IMR-90 (cell line): ENCODE results near the gene RIMS1. TPM values are rescaled to one million over a fixed set of nuclear protein-coding genes. Genes with fewer than 3 reads are reported as not detected.

Experiments
- ATAC-seq: fragments of 200-7000 bp; cut with Tn5 transposase; 2 replicates; pipeline ENCODE4 v1.9.1; 2020; ENCODE audit warnings: low read depth, mild to moderate bottlenecking, moderate library complexity
- BruUV-seq: library from RNA; stranded (reverse); fragments of 400-500 nt; replicated peaks from 2 replicates; lab custom pipeline; 2021; lab: Mats Ljungman, UMichigan
- CTCF ChIA-PET: fragments of 300-600 bp; formaldehyde crosslinking; extraction: SDS; loops from one replicate; lab custom pipeline; 2021; ENCODE audit warnings: antibody characterized with exemption; lab: Yijun Ruan, JAX
- POLR2A ChIA-PET: fragments of 300-600 bp; sonication (Branson Sonifier 250); formaldehyde crosslinking; loops from one replicate; lab custom pipeline; 2022; ENCODE audit warnings: antibody characterized with exemption; ENCODE audit not compliant: unreplicated experiment; lab: Charles Lee
- DNase-seq: peaks from one replicate; pipeline ENCODE4 v3.0.0; 2013
- H2AFZ ChIP-seq: replicated peaks from 2 replicates; pipeline ENCODE3; 2013; ENCODE audit warnings: low read length, mild to moderate bottlenecking; ENCODE audit not compliant: poor library complexity
- H2AK5ac ChIP-seq: 2 replicates; pipeline ENCODE4 v1.6.1; 2013; ENCODE audit warnings: low read depth, low read length, inconsistent platforms
- H2AK9ac ChIP-seq: replicated peaks from 2 replicates; pipeline ENCODE3; 2013; ENCODE audit warnings: mild to moderate bottlenecking, low read depth, low read length, moderate library complexity; ENCODE audit not compliant: poor library complexity
- H2BK120ac ChIP-seq: 2 replicates; pipeline ENCODE4 v1.6.1; 2013; ENCODE audit warnings: low read depth, low read length, inconsistent platforms
- H2BK15ac ChIP-seq: 3 replicates; pipeline ENCODE4 v1.6.1; 2013; ENCODE audit warnings: low read depth, low read length, inconsistent platforms
- H2BK20ac ChIP-seq: 2 replicates; pipeline ENCODE4 v1.6.1; 2013; ENCODE audit warnings: low read depth, mild to moderate bottlenecking, inconsistent platforms, low read length, moderate library complexity
- H2BK5ac ChIP-seq: 2 replicates; pipeline ENCODE4 v1.6.1; 2013; ENCODE audit warnings: mild to moderate bottlenecking, low read depth, low read length, inconsistent platforms; ENCODE audit not compliant: poor library complexity, severe bottlenecking
- H3K14ac ChIP-seq: replicated peaks from 2 replicates; pipeline ENCODE4 v1.6.1; 2013; ENCODE audit warnings: low read depth, low read length, inconsistent platforms
- H3K18ac ChIP-seq: 2 replicates; pipeline ENCODE4 v1.6.1; 2013; ENCODE audit warnings: low read depth, low read length, control low read depth
- H3K23ac ChIP-seq: 2 replicates; pipeline ENCODE4 v1.6.1; 2013; ENCODE audit warnings: low read depth, low read length, inconsistent platforms
- H3K27ac ChIP-seq: 2 replicates; pipeline ENCODE4 v1.5.1; 2013; ENCODE audit warnings: mild to moderate bottlenecking, control low read depth, low read length; ENCODE audit not compliant: insufficient read depth
- H3K27me3 ChIP-seq: 2 replicates; pipeline ENCODE4 v1.6.1; 2013; ENCODE audit warnings: low read length; ENCODE audit not compliant: control insufficient read depth, insufficient read depth
- H3K36me3 ChIP-seq: 2 replicates; pipeline ENCODE4 v1.6.1; 2013; ENCODE audit warnings: low read length, mixed read lengths; ENCODE audit not compliant: control insufficient read depth, insufficient read depth
- H3K4ac ChIP-seq: 2 replicates; pipeline ENCODE4 v1.6.1; 2013; ENCODE audit warnings: low read depth, low read length, inconsistent platforms
- H3K4me1 ChIP-seq: 2 replicates; pipeline ENCODE4 v1.6.1; 2013; ENCODE audit warnings: low read length, mixed read lengths; ENCODE audit not compliant: control insufficient read depth, insufficient read depth
- H3K4me2 ChIP-seq: 2 replicates; pipeline ENCODE4 v1.6.1; 2013; ENCODE audit warnings: low read depth, mild to moderate bottlenecking, control low read depth, low read length, moderate library complexity
- H3K4me3 ChIP-seq: 2 replicates; pipeline ENCODE4 v1.5.1; 2013; ENCODE audit warnings: low read depth, mild to moderate bottlenecking, control low read depth, low read length, moderate library complexity; ENCODE audit not compliant: insufficient read depth
- H3K56ac ChIP-seq: 2 replicates; pipeline ENCODE4 v1.6.1; 2013; ENCODE audit warnings: low read length, inconsistent platforms; ENCODE audit not compliant: insufficient read depth; ENCODE audit errors: extremely low read depth
- H3K79me1 ChIP-seq, 2 experiments: 2 replicates each; pipeline ENCODE4 v1.6.1; 2013; ENCODE audit warnings: low read length in 2 of 2, inconsistent platforms in 1 of 2, low read depth in 1 of 2
- H3K9ac ChIP-seq: 2 replicates; pipeline ENCODE4 v1.6.1; 2013; ENCODE audit warnings: low read depth, low read length, control low read depth
- H3K9me1 ChIP-seq: 2 replicates; pipeline ENCODE4 v1.6.1; 2013; ENCODE audit warnings: low read length, inconsistent platforms; ENCODE audit not compliant: insufficient read depth
- H3K9me3 ChIP-seq: 2 replicates; pipeline ENCODE4 v1.6.1; 2013; ENCODE audit warnings: low read length; ENCODE audit not compliant: control insufficient read depth, insufficient read depth
- H4K20me1 ChIP-seq: 2 replicates; pipeline ENCODE4 v1.6.1; 2013; ENCODE audit warnings: low read length, inconsistent platforms; ENCODE audit not compliant: insufficient read depth
- H4K5ac ChIP-seq: 2 replicates; pipeline ENCODE4 v1.6.1; 2013; ENCODE audit warnings: mild to moderate bottlenecking, low read depth, low read length, control low read depth
- H4K8ac ChIP-seq, 2 experiments: 2 replicates each; pipeline ENCODE4 v1.6.1; 2013; ENCODE audit warnings: low read depth in 2 of 2, low read length in 2 of 2, control low read depth in 1 of 2, inconsistent platforms in 1 of 2
- H4K91ac ChIP-seq: 2 replicates; pipeline ENCODE4 v1.6.1; 2013; ENCODE audit warnings: low read depth, low read length, inconsistent platforms; ENCODE audit not compliant: insufficient read depth
- BHLHE40 ChIP-seq: fragments of 150-350 bp; IDR thresholded peaks from 2 replicates; pipeline ENCODE4 v1.6.1; 2016; ENCODE audit warnings: mild to moderate bottlenecking, low read depth, low read length
- CHD1 ChIP-seq: IDR thresholded peaks from 2 replicates; pipeline ENCODE4 v1.6.1; 2012; ENCODE audit warnings: low read depth, low read length, improper control_type of control experiment
- MAFK ChIP-seq: IDR thresholded peaks from 2 replicates; pipeline ENCODE4 v1.6.1; 2012; ENCODE audit warnings: low read depth, low read length, improper control_type of control experiment
- MAZ ChIP-seq: IDR thresholded peaks from 2 replicates; pipeline ENCODE4 v1.6.1; 2012; ENCODE audit warnings: low read depth, mild to moderate bottlenecking, low read length, improper control_type of control experiment, moderate library complexity, borderline replicate concordance
- MXI1 ChIP-seq: IDR thresholded peaks from 2 replicates; pipeline ENCODE4 v1.6.1; 2012; ENCODE audit warnings: low read depth, mild to moderate bottlenecking, low read length, moderate library complexity, borderline replicate concordance
- NFE2L2 ChIP-seq: fragments of 150-350 bp; IDR thresholded peaks from 2 replicates; pipeline ENCODE4 v1.6.1; 2016; ENCODE audit warnings: low read depth, mild to moderate bottlenecking, low read length
- SMC3 ChIP-seq: fragments of 150-350 bp; IDR thresholded peaks from 2 replicates; pipeline ENCODE4 v1.6.1; 2016; ENCODE audit warnings: low read depth, mild to moderate bottlenecking, antibody characterized with exemption, low read length, moderate library complexity
- WGBS, 2 experiments: methylation state at CpG; one replicate each; pipeline versions ENCODE4 v1.1.5 to v1.1.7; 2013; ENCODE audit warnings: missing lambda C conversion rate in 2 of 2; ENCODE audit not compliant: insufficient read length in 1 of 2; ENCODE audit errors: extremely low coverage in 2 of 2; 5-methylcytosine and 5-hydroxymethylcytosine counted together
- dilution Hi-C: fragments of 300-500 bp; cut with HindIII; formaldehyde crosslinking; loops from one replicate; pipeline ENCODE4 v1.14.3; 2018; ENCODE audit warnings: low sequenced_read_pairs; ENCODE audit not compliant: unreplicated experiment
- in situ Hi-C: fragments of 300-500 bp; cut with MboI; formaldehyde crosslinking; loops from 3 replicates; pipeline ENCODE4 v1.14.3; 2019; ENCODE audit warnings: low sequenced_read_pairs, inconsistent platforms, mixed read lengths
- intact Hi-C: fragments of 100-400 bp; cut with micrococcal nuclease; formaldehyde crosslinking; loops from 2 replicates; pipeline ENCODE4 v1.10.0; 2022
- polyA plus RNA-seq, 3 experiments: library from polyadenylated mRNA; depleted of rRNA; stranded (reverse); fragments of >200 nt; gene quantifications; 2 replicates each; pipeline ENCODE4 v1.2.3, GENCODE V29; 2012; ENCODE audit warnings: low replicate concordance in 1 of 3
- total RNA-seq: library from RNA; depleted of rRNA; stranded (reverse); fragments of >200 nt; gene quantifications from 2 replicates; pipeline ENCODE4 v1.2.3, GENCODE V29; 2012
- TF ChIP-seq, protein P1 (sequence below): fragments of 150-350 bp; IDR thresholded peaks from 2 replicates; pipeline ENCODE4 v1.6.1; 2017; ENCODE audit warnings: mild to moderate bottlenecking, antibody characterized with exemption, low read length, low read depth

The RIMS1 gene
- total and polyA plus RNA-seq, 2 of the 4 experiments (the other 2 are of a cell fraction) = 0.44 to 3.8 TPM

DNA sequence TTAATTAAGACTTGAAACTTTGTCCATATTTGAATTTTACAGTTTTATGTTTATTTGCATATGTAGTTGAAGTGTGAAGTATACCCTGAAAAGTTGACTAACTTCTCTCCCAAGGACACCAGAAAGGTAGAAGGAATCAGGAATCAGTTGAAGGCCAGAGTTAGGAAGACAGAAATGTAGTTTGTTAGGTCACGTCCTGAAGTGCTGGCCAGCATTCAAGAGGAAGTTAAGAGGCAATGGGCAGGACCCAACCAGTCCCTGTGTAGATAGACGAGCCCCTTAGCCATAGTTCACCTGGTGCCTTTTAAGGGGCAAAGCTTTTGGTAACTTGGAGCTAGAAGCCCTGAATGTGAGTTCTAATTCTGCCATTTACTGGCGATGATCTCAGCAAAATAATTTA, 485.1 kb downstream of the RIMS1 start:
- intact Hi-C loops (no loop called here), dilution Hi-C loops (no loop called here), in situ Hi-C loops (no loop called here)
- no peak overlapping the region for H3K4ac ChIP-seq
- H3K18ac ChIP-seq = no peak overlapping the region
- no peak overlapping the region for H3K4me3 ChIP-seq
- no peak overlapping the region for H4K91ac ChIP-seq
- H2BK120ac ChIP-seq = no peak overlapping the region
- H3K9ac ChIP-seq = no peak overlapping the region
- BruUV-seq = no TSS peak
- no peak overlapping the region for H4K8ac ChIP-seq
- no peaks in the 10 kb centered on the region for H3K9me3 ChIP-seq
- H3K4me1 ChIP-seq = peaks cover 3% of the 10 kb centered on the region; the same call in 1 of the 2 replicates
- H4K20me1 ChIP-seq = no peaks in the 10 kb centered on the region
- no peaks in the 10 kb centered on the region for H3K79me1 ChIP-seq
- no peak overlapping the region for H3K56ac ChIP-seq
- POLR2A ChIA-PET = no interaction called here
- no peak overlapping the region for H2BK5ac ChIP-seq
- H2AK9ac ChIP-seq = no peak overlapping the region
- H3K27ac ChIP-seq = no peak overlapping the region
- H3K36me3 ChIP-seq = no peaks in the 10 kb centered on the region
- no peak overlapping the region for H2BK20ac ChIP-seq
- H2AFZ ChIP-seq = no peak overlapping the region
- no peak overlapping the region for H2BK15ac ChIP-seq
- no peak overlapping the region for H3K23ac ChIP-seq
- TF ChIP-seq MAFK (no peak), SMC3 (no peak), BHLHE40 (no peak), CHD1 (no peak), MXI1 (no peak), NFE2L2 (no peak), MAZ (no peak)
- TF ChIP-seq, protein P1, sequence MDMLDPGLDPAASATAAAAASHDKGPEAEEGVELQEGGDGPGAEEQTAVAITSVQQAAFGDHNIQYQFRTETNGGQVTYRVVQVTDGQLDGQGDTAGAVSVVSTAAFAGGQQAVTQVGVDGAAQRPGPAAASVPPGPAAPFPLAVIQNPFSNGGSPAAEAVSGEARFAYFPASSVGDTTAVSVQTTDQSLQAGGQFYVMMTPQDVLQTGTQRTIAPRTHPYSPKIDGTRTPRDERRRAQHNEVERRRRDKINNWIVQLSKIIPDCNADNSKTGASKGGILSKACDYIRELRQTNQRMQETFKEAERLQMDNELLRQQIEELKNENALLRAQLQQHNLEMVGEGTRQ = no peak
- DNase-seq = no peak
- no peak overlapping the region for H2AK5ac ChIP-seq
- CTCF ChIA-PET = no interaction called here
- H3K9me1 ChIP-seq = peaks cover 3% of the 10 kb centered on the region; the same call in 1 of the 2 replicates
- no peak overlapping the region for H3K14ac ChIP-seq
- H3K27me3 ChIP-seq = no peaks in the 10 kb centered on the region
- H3K4me2 ChIP-seq = no peak overlapping the region
- ATAC-seq = no peak
- WGBS, 2 experiments = 80% methylated on average over 1 of the region's 3 CpGs; no CpG with 5 or more reads in 1 of the 2 experiments
- no peak overlapping the region for H4K5ac ChIP-seq
